MV-4-11 (cell line): ENCODE data around the gene E2F1.

Experiments
- DNase-seq: peaks from one replicate; lab custom pipeline; 2025; lab: John Stamatoyannopoulos, UW

The E2F1 gene

GRCh38 chr20:33686100-33686983 lies at the start of gene E2F1:
Gene E2F1 (minus strand): TSS chr20:33686385. CDS start chr20:33686264, 121 bp downstream.
- peak; percentile 91 for DNase-seq

- peak; percentile 81 for DNase-seq
Observed at GRCh38 chr20:33733654-33734576, 47.7 kb upstream of the E2F1 start.

- peak; percentile 81 for DNase-seq
Observed at GRCh38 chr20:33732166-33732970, 46.2 kb upstream of the E2F1 start.

- peak; percentile 81 for DNase-seq
Observed at GRCh38 chr20:33731693-33732165, 45.5 kb upstream of the E2F1 start, which contains the start of gene ZNF341. Gene ZNF341 (plus strand): TSS chr20:33731996. CDS start chr20:33732022, 26 bp downstream.

- DNase-seq, result no peak
Observed at GRCh38 chr20:33730946-33731692, 44.9 kb upstream of the E2F1 start.

GRCh38 chr20:33729101-33729500 lies 42.9 kb upstream of the E2F1 start:
- no peak for DNase-seq

- DNase-seq, result no peak
Observed at GRCh38 chr20:33728463-33728862, 42.3 kb upstream of the E2F1 start.

- no peak for DNase-seq
Observed at GRCh38 chr20:33727806-33728205, 41.6 kb upstream of the E2F1 start.

- DNase-seq, result no peak
Observed at GRCh38 chr20:33727115-33727479, 40.9 kb upstream of the E2F1 start.

- DNase-seq, result no peak
Observed at GRCh38 chr20:33725607-33726264, 39.6 kb upstream of the E2F1 start.

- peak; percentile 88 for DNase-seq
Observed at GRCh38 chr20:33724439-33725094, 38.4 kb upstream of the E2F1 start.

- DNase-seq, result no peak
Observed at GRCh38 chr20:33721391-33722140, 35.4 kb upstream of the E2F1 start.

GRCh38 chr20:33719989-33720709 lies 34.0 kb upstream of the E2F1 start, which contains the start of gene PXMP4:
Gene PXMP4 (minus strand): TSS chr20:33720310. CDS start chr20:33720207, 103 bp downstream.
- DNase-seq, result peak; percentile 99

GRCh38 chr20:33719277-33719988 lies 33.2 kb upstream of the E2F1 start:
- DNase-seq, result no peak

- DNase-seq, result no peak
Observed at GRCh38 chr20:33716498-33716897, 30.3 kb upstream of the E2F1 start.

- no peak for DNase-seq
Observed at GRCh38 chr20:33713865-33714367, 27.7 kb upstream of the E2F1 start.

GRCh38 chr20:33711446-33711738 lies 25.2 kb upstream of the E2F1 start:
- DNase-seq, result no peak
